ENCODE results near the gene KCTD14.
"Not testable (repeated sequence)": the region's sequence is repeated elsewhere in the genome, so short reads cannot be mapped to it uniquely, and the experiment has no call there.

The KCTD14 gene, protein sequence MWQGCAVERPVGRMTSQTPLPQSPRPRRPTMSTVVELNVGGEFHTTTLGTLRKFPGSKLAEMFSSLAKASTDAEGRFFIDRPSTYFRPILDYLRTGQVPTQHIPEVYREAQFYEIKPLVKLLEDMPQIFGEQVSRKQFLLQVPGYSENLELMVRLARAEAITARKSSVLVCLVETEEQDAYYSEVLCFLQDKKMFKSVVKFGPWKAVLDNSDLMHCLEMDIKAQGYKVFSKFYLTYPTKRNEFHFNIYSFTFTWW

DNA sequence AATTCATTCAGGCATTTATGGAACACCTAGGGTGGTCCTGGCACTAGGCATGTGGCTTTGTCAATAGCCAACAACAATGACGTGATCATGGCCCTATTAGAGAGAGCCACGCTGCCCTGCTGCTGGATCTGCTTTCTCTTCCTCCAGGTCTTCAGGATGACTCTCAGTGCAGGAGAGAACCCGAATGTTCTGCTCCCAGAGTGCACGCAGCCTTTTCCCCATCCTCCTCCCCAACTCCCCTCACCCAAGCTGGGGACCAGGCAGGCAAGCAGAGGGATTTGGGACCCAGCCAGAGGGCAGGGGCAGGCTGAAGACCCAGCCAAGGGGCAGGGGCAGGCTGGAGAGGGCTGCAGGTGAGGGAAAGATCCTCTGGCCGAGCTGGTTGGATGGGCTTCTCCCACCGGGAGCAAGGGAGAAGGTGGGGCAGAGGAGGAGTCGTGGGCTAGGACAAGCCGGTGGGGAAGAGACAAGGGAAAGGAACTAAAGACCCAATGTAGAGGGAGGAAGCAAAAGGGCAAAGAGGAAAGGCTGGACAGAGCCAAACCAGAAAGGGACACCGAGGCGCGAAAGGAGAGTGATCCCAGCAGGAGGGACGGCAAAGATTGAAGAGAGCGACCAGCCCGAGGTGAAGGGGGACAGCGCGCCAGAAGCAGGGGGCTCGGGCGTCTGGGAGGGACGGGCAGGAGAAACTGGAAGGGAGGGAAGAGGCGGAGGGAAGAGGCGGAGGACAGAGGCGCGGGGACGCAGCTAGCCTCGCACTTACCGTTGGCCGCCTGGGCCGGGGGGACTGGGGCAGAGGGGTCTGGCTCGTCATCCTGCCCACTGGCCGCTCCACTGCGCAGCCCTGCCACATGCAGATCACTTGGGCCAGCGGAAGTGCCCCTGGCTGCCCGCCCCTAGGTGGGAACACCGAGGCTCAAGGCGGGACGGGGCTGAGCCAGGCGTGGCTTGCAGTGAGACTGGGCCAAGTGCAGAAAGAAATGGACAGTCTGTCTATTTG is at the start of gene KCTD14:
TSS of gene KCTD14 (minus strand) at position 880 of the 1,000 bp plus-strand sequence. CDS start at position 853, 27 bp downstream.
- no peak for DNase-seq (ENCODE audit: extremely low read depth in 1 of 2, low read depth in 1 of 2)

DNA sequence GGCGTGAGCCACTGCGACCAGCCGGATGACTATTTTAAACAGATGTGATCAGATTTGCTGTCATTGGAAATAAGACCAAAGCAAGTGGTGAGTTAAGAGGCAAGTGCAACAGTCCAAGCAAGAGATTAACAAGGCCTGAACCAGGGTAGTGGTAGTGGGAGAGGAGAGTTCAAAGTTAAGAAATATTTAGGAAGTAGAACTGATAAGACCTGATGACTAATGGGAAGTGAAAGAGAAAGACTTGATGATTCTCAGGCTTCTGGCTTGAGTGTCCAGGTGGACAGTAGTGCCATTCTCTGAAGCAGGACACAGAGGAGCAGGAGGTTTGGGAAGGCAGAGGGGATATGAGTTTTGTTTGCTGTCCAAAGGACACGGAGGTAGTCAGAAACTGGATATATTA is 49.4 kb upstream of the KCTD14 start:
- DNase-seq (ENCODE audit: extremely low read depth in 1 of 2, low read depth in 1 of 2): no peak

DNA sequence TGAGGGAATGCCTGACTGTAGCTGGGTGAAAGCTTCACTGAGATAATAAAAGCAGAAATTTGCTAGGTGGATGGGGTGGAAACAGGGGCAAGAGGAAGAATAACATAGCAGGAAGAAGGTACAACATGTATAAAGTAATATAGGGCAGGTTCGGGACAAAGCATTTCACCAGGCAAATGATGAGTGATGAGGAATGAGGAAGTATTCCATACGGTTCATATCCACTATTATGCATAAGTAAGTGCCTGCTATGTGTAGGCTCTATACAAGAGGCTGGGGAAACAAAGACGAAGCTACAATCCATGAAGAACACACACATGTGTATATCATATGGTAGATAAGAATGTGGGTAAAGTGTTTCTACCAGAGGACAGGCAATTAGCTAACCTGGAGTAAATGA is 48.6 kb upstream of the KCTD14 start:
- DNase-seq (ENCODE audit: extremely low read depth in 1 of 2, low read depth in 1 of 2): no peak

DNA sequence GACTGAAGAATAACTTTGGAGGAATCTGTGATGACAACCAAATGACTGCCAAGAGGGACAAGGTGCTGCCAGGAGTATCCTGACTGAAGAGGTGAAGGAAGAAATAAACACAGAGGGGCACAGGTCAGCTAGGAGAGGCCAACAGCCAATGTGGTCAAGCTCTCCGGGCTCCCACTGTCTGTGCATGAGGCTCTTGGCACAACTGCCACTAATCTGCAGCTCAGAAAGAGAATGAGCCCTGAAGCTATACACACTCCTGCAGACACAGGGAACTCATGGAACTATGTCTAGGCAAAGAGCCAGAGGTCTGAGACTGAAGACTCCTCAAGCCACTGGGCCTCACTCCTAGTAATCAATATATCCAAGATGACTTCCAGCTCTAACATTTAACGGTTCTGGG is 47.5 kb upstream of the KCTD14 start:
- DNase-seq (ENCODE audit: extremely low read depth in 1 of 2, low read depth in 1 of 2): no peak

DNA sequence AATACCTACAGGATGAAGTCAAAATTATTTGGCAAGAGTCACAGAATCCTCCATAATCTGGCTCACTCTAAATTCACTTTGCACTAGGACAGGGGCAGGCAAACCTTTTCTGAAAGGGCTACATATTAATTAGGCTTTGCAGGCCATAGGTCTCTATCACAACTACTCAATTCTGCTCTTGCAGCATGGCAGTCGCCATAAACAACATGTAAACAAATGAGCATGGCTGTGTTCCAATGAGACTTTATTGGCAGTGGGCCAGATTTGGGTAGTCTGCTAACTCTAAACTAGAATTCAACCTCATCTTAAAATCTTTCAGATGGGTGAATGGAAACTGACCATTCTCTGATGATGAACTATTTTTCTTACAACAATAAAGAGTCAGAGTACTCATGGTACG is 46.4 kb upstream of the KCTD14 start:
- no peak for DNase-seq (ENCODE audit: extremely low read depth in 1 of 2, low read depth in 1 of 2)

DNA sequence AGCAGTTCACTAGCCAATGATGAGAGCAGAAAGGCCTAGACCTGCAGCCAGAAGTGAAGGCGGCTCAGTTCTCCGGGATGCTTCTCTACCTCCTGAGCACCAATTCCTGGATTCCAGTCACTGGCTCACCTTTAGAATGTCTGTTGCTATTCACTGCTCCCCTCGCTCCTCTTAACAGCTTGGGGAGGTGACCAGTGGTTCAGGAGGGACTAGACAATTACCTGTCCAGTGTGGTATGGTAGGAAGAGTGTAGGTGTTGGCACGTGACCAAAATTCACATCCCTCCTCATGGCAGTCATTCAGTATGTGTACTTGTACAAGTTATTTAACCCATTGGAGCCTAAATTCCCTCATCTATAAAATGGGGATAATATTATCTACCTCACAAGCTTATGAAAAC is 44.6 kb upstream of the KCTD14 start:
- DNase-seq (ENCODE audit: extremely low read depth in 1 of 2, low read depth in 1 of 2): no peak

DNA sequence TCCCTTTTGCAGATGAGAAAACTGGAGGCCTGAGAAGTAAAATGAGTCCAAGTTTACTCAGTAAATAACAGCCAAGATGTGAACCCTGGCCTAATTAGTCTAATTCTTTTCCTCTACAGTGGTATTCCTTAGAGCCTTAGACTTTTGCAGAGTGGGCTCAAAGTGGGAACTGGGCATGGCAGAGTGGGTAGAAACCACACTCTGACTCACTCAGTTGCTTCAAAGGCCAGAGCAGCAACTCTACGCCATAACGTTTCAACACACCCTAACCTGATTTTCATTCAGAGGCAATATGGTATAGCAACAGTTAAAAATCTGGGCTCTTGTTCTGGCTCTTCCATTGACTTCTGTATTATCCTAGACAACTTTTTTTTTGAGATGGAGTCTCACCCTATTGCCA is 43.4 kb upstream of the KCTD14 start:
- no peak for DNase-seq (ENCODE audit: extremely low read depth in 1 of 2, low read depth in 1 of 2)

DNA sequence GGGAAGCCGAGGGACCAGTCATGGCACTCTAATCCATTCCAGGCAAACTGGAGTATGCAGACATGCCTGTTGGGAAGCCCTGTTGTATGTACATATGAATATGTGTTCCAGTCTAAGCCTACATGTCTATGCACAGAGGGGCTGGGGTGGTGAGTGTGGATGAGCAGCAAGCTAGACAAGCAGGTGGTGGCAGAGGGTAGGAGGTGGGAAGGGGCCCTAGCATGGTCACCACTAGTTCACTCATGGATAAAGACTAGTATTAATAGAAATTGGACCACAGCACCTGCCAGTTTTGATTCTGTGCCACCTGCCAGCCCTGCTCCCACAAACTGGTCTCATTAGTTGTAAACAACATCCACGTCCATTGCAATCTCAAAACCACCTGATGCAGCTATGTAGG is 42.1 kb upstream of the KCTD14 start:
- DNase-seq (ENCODE audit: extremely low read depth in 1 of 2, low read depth in 1 of 2): no peak

DNA sequence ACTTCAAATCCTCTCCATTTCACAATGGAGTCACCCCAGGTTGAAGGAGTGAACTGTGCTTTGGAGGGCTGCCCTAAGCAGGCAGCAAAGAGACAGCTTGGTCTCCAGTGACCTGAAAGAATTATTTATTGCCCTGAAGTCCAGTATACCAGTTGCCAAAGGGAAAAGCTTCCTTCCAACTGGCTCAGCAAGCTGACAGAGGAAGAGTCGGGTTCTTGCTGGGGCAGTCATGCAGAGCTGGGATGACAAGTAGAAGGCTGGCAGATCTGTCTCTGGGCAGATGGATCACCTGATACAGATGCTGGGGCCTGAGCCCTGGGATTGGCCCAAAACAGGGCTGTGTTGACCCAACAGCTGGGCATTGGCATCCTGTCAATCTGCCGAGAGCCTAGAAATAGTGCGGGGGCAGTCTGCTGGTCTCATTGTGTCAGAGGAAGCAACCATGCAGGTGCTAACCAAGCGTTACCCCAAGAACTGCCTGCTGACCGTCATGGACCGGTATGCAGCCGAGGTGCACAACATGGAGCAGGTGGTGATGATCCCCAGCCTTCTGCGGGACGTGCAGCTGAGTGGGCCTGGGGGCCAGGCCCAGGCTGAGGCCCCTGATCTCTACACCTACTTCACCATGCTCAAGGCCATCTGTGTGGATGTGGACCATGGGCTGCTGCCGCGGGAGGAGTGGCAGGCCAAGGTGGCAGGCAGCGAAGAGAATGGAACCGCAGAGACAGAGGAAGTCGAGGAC is 40.5 kb upstream of the KCTD14 start, which contains the start of gene THRSP:
TSS of gene THRSP (plus strand) at position 422 of the 742 bp plus-strand sequence. CDS start at position 443, 21 bp downstream.
- DNase-seq (ENCODE audit: extremely low read depth in 1 of 2, low read depth in 1 of 2): no peak

DNA sequence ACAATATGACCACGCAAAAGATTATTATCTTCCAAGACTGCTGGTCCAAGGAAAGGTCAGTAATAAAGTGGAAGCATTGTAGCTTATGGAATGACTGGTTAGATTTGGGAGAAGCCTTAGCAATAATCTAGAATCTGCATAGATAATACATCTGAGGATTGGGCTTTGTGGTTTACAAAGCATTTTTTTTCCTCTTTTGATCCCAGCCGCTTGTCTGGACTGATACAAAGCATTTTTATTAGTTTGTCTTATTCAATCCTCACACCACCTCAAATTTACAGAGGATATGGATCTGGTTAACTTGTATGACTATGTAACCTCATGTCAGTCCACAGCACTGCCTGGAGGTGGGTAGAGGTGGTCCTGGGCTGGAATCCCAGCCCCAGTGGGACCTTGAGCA is 39.6 kb upstream of the KCTD14 start:
- no peak for DNase-seq (ENCODE audit: extremely low read depth in 1 of 2, low read depth in 1 of 2)

DNA sequence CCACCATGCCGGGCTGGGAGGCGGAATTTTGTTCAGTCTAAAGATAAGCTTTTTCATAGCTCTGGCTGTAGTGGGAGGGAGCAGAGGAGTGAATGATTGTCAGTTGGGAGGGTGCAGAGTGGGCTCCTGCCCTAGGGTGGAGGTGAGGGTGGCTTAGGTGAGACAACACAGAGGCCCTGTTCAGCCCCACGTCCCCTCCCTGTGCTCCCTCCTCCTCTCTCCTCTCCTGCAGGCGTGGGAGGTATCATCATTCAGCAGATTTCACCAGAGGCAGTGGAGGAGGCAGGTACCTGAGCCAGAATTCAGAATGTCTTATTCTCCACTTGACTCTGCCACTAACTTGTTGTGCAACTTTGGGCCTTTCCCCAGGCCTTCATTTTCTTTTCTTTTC is 38.8 kb upstream of the KCTD14 start:
- no peak for DNase-seq (ENCODE audit: extremely low read depth in 1 of 2, low read depth in 1 of 2)

DNA sequence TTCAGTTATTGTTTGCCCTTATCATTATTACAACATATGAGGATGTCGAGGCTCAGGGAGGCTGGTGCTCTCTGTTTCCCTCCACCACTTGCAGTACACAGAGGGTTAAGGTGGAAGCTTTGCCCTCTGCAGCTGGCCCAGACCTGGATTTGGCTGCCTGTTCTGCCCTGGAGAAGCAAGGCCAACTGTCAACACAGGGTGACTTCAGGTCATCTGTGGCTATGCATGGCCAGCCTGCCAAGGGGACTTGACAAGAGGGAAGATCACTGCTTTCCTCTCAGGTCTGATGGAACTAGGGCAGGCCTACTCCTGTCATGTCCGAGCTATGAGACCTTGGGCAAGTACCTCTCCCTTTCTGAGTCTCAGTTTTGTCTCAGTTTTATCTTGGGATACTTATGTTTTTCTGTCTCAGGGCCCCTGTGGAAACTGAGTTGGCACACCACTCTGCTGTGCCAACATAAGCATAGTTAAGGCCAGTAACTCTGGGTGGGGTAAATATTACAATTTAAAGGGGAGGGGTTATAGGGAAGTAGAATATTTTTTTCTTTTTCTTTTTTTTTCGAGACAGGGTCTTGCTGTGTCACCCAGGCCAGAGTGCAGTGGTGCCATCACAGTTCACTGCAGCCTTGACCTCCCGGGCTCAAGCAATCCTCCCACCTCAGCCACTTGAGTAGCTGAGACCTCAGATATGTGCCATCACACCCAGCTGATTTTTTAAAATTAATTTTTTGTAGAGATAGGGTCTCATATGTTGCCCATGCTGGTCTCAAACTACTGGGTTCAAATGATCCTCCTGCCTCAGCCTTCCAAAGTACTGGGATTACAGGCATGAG is 38.2 kb upstream of the KCTD14 start:
- DNase-seq (ENCODE audit: extremely low read depth in 1 of 2, low read depth in 1 of 2): no peak

DNA sequence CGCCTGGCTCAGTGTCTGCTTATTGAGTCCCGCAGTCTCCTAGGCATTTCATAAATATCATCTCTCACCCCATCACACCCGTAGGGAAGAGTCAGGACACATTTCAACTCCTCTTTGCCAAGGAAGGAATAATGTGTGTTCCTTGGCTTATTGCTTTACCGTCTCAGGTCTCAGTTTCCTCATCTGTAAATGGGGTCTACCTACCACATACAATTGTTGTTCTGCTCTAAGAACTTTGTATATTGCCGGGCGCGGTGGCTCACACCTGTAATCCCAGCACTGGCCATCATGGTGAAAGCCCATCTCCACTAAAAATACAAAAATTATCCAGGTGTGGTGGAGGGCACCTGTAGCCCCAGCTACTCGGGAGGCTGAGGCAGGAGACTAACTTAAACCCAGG is 37.5 kb upstream of the KCTD14 start:
- DNase-seq (ENCODE audit: extremely low read depth in 1 of 2, low read depth in 1 of 2): no peak

DNA sequence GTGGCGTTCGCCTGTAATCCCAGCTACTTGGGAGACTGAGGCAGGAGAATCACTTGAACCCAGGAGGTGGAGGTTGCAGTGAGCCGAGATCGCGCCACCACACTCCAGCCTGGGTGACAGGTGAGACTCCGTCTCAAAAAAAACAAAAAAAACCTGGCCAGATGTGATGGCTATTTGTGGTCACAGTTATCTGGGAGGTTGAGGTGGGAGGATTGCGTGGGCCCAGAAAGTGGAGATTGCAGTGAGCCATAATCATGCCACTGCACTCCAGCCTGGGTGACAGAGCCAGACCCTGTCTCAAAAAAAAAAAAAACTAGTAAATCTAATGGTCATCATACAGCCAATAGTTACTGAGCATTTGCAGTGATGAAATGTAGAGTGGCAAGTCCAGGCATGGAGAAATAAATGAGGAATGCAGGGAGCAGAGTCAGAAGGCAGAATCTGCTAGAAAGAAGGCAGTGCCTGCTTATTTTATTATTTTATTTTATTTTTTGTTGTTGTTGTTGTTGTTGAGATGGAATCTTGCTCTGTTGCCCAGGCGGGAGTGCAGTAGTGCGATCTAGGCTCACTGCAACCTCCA is 36.8 kb upstream of the KCTD14 start:
- not testable (repeated sequence) for DNase-seq (ENCODE audit: extremely low read depth in 1 of 2, low read depth in 1 of 2)

DNA sequence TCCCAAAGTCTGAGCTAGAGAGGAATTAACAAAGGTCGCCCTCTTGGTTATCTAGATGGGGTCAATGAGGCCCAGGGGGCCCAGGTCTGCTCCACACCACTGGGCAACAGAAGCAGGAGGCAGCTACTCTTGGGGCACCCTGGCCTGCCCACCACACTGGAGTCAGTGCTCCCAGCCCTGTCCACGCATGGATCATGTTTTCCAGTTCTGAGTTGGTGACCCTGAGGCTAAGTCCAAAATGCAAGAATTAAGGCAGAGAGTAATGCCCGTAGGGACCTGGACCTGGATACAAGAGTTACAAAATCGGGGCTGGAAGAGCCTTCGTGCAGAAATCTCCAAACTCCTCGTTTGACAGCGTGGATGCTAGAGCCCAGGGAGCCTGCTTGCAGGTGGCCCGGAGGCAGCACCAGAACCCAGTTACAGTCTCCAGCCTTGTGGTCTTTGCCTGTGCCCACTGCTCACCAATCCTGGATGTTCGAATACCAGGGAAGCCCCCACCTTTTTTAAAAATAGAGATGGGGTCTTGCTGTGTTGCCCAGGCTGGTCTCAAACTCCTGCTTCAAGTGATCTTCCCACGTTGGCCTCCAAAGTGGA is 34.5 kb upstream of the KCTD14 start:
- no peak for DNase-seq (ENCODE audit: extremely low read depth in 1 of 2, low read depth in 1 of 2)

DNA sequence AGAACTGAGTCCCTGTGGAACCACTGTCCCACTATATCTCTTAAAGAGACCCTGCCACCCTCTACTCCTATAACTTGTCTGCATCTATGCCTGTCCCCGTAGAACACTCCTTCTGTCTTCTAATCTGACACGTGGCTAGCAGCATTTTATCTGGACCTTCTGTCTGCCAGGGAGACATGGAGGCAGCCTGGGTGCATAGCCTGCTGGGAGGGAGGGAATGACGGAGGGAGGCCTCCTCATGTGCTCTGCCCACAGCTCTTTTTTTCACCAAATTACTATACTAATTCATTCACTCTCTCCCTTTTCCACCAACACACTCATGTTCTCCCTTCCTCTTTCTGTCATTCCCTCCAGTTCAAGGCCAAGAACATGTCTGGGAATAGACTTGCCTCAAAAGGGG is 33.0 kb upstream of the KCTD14 start:
- no peak for DNase-seq (ENCODE audit: extremely low read depth in 1 of 2, low read depth in 1 of 2)

DNA sequence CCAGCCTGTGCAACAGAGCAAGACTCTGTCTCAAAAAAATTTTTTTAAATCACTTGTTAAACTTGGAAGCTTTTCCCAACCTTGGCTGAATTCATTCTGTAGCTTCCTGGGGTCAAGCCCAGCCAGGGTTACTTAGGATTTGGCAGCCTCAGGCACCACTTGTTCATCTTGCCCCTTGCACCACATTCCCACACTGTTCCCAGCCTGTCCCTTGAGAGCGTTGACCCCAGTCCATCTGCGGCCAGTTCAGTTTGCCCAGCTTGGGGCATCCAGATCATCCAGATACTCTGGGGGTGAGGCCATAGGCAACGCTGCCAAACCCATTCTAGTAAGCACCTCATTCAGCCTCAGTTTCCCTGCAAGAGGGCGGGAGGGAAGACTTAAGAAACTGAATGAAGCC is 31.9 kb upstream of the KCTD14 start:
- no peak for DNase-seq (ENCODE audit: extremely low read depth in 1 of 2, low read depth in 1 of 2)

DNA sequence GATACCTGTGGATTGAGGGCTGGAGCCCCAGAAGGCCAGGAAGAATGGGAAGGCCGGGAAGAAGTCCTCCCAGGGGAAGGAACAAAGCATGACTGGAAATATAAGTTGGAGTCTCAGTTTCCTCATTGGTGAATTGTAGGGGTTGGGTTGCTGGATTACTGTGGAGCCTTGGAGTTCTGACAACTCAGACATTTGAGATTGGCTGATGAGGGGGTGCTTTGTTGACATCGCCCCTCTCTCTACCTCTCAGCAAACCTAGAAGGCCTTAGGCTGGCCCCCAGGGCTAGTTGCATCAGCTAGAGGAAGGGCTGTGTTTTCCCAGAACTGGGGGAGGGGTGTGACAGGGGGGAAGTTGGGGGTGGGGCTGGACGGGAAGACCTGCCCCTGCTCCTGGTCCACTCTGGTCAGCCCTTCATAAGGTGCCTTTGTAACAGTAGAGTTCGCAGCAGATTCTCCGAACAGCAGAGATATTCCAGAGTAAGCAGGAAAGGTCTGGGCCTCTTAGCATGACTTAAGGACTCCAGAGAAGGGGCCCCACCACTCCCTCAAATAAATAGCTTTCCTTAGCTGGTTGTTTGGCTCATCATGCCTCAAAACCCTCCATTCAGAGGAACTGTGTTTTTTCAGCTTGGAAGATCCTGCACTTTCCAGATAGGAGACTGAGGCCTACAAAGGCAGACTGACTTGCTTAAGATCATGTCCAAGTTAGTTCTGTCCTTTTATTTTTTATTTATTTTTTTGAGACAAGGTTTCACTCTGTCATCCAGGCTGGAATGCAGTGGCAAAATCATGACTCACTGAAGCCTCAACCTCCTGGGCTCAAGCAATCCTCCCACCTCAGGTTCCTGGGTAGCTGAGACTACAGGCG is 28.1 kb upstream of the KCTD14 start:
- no peak for DNase-seq (ENCODE audit: extremely low read depth in 1 of 2, low read depth in 1 of 2)

DNA sequence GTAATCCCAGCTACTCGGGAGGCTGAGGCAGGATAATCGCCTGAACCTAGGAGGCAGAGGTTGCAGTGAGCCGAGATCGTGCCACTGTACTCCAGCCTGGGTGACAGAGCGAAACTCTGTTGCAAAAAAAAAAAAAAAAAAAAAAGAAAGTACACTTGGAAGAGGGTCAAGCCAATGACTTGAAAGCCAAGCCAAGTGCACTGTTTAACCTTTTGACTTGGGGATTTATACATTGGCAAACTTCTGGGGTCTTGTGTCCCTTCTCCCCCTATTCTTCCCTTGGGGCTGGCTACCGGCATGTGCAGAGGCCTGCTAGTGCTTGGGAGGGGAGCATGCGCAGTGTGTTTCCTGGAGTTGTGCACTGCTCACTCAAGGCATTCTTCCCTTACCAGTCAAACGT is 26.3 kb upstream of the KCTD14 start:
- no peak for DNase-seq (ENCODE audit: extremely low read depth in 1 of 2, low read depth in 1 of 2)
